Effector memory CD4-positive, alpha-beta T cell (primary cell): ENCODE data around the gene NCAM2.

Source experiments
- DNase-seq, 3 donors: peaks; one replicate each; pipeline ENCODE4 v3.0.0-alpha.2; 2020
- H3K27ac ChIP-seq: 2 replicates; pipeline ENCODE4 v1.7.0; 2013; ENCODE audit warnings: mild to moderate bottlenecking, low read length, moderate library complexity; ENCODE audit not compliant: insufficient read depth, poor library complexity, severe bottlenecking
- H3K27me3 ChIP-seq: replicated peaks from 2 replicates; pipeline ENCODE4 v1.7.0; 2013; ENCODE audit warnings: mild to moderate bottlenecking, low read length; ENCODE audit not compliant: insufficient read depth, control insufficient read depth, poor library complexity, severe bottlenecking
- H3K36me3 ChIP-seq: 2 replicates; pipeline ENCODE4 v1.7.0; 2013; ENCODE audit warnings: mild to moderate bottlenecking, low read length, moderate library complexity; ENCODE audit not compliant: control insufficient read depth, insufficient read depth
- H3K4me1 ChIP-seq: 2 replicates; pipeline ENCODE4 v1.7.0; 2013; ENCODE audit warnings: low read length, mild to moderate bottlenecking; ENCODE audit not compliant: control insufficient read depth, insufficient read depth, poor library complexity, severe bottlenecking
- H3K4me3 ChIP-seq: 2 replicates; pipeline ENCODE4 v1.7.0; 2013; ENCODE audit warnings: low read length, low read depth, mild to moderate bottlenecking; ENCODE audit not compliant: insufficient read depth, poor library complexity, severe bottlenecking
- H3K9me3 ChIP-seq: 2 replicates; pipeline ENCODE4 v1.7.0; 2013; ENCODE audit warnings: mild to moderate bottlenecking, low read length, moderate library complexity; ENCODE audit not compliant: control insufficient read depth

NCAM2 gene

GRCh38 chr21:20998886-20999285, 677 bp downstream of the NCAM2 start:
- peaks cover 2% of the 10 kb centered on the region for H3K4me1 ChIP-seq
- no peak overlapping the region for H3K27ac ChIP-seq
- H3K36me3 ChIP-seq = no peaks in the 10 kb centered on the region
- DNase-seq = no peak
- peak overlapping the region; percentile 50 for H3K4me3 ChIP-seq
- H3K9me3 ChIP-seq = no peaks in the 10 kb centered on the region
- peaks cover 8% of the 10 kb centered on the region for H3K27me3 ChIP-seq

GRCh38 chr21:20999659-21000058, 1.4 kb downstream of the NCAM2 start:
- no peak overlapping the region for H3K27ac ChIP-seq
- DNase-seq = peak in 1 of 3 donors; percentile 9
- H3K4me3 ChIP-seq = no peak overlapping the region
- H3K36me3 ChIP-seq = no peaks in the 10 kb centered on the region
- no peaks in the 10 kb centered on the region for H3K9me3 ChIP-seq
- H3K27me3 ChIP-seq = peaks cover 8% of the 10 kb centered on the region
- H3K4me1 ChIP-seq = peaks cover 2% of the 10 kb centered on the region

- Histone ChIP-seq H3K4me3 (no peak overlapping the region), H3K9me3 (no peaks in the 10 kb centered on the region), H3K27ac (no peak overlapping the region), H3K4me1 (peaks cover 2% of the 10 kb centered on the region), H3K36me3 (no peaks in the 10 kb centered on the region), H3K27me3 (peaks cover 8% of the 10 kb centered on the region)
- no peak for DNase-seq
Observed at GRCh38 chr21:21000591-21001175, 2.5 kb downstream of the NCAM2 start.

- Histone ChIP-seq H3K27me3 (peaks cover 8% of the 10 kb centered on the region), H3K4me3 (no peak overlapping the region), H3K9me3 (no peaks in the 10 kb centered on the region), H3K4me1 (peaks cover 2% of the 10 kb centered on the region), H3K27ac (no peak overlapping the region), H3K36me3 (no peaks in the 10 kb centered on the region)
- DNase-seq = no peak
Observed at GRCh38 chr21:21001591-21002100, 3.4 kb downstream of the NCAM2 start.

- H3K9me3 ChIP-seq = no peaks in the 10 kb centered on the region
- no peak overlapping the region for H3K4me3 ChIP-seq
- no peak for DNase-seq
- peaks cover 8% of the 10 kb centered on the region for H3K27me3 ChIP-seq
- no peaks in the 10 kb centered on the region for H3K36me3 ChIP-seq
- H3K27ac ChIP-seq = no peak overlapping the region
- peaks cover 2% of the 10 kb centered on the region for H3K4me1 ChIP-seq
Observed at GRCh38 chr21:21002153-21002552, 3.9 kb downstream of the NCAM2 start.

- H3K27ac ChIP-seq = no peak overlapping the region
- H3K27me3 ChIP-seq = no peaks in the 10 kb centered on the region
- no peaks in the 10 kb centered on the region for H3K9me3 ChIP-seq
- H3K36me3 ChIP-seq = no peaks in the 10 kb centered on the region
- no peak for DNase-seq
- H3K4me1 ChIP-seq = peaks cover 2% of the 10 kb centered on the region
- no peak overlapping the region for H3K4me3 ChIP-seq
Observed at GRCh38 chr21:21003701-21004100, 5.5 kb downstream of the NCAM2 start.

- no peaks in the 10 kb centered on the region for H3K9me3 ChIP-seq
- no peaks in the 10 kb centered on the region for H3K36me3 ChIP-seq
- no peaks in the 10 kb centered on the region for H3K4me1 ChIP-seq
- no peak overlapping the region for H3K27ac ChIP-seq
- DNase-seq = no peak
- H3K4me3 ChIP-seq = no peak overlapping the region
- H3K27me3 ChIP-seq = no peaks in the 10 kb centered on the region
Observed at GRCh38 chr21:21007606-21008005, 9.4 kb downstream of the NCAM2 start.

- Histone ChIP-seq H3K36me3 (no peaks in the 10 kb centered on the region), H3K27ac (no peak overlapping the region), H3K9me3 (no peaks in the 10 kb centered on the region), H3K4me3 (no peak overlapping the region), H3K4me1 (no peaks in the 10 kb centered on the region), H3K27me3 (no peaks in the 10 kb centered on the region)
- DNase-seq = no peak
Observed at GRCh38 chr21:21010228-21010627, 12.0 kb downstream of the NCAM2 start.

- DNase-seq = no peak
- H3K27ac ChIP-seq = no peak overlapping the region
- H3K36me3 ChIP-seq = no peaks in the 10 kb centered on the region
- no peaks in the 10 kb centered on the region for H3K9me3 ChIP-seq
- H3K4me3 ChIP-seq = no peak overlapping the region
- no peaks in the 10 kb centered on the region for H3K27me3 ChIP-seq
- H3K4me1 ChIP-seq = no peaks in the 10 kb centered on the region
Observed at GRCh38 chr21:21010698-21011097, 12.5 kb downstream of the NCAM2 start.

- Histone ChIP-seq H3K4me1 (no peaks in the 10 kb centered on the region), H3K27ac (no peak overlapping the region), H3K9me3 (no peaks in the 10 kb centered on the region), H3K4me3 (no peak overlapping the region), H3K36me3 (no peaks in the 10 kb centered on the region), H3K27me3 (no peaks in the 10 kb centered on the region)
- no peak for DNase-seq
Observed at GRCh38 chr21:21018821-21019220, 20.6 kb downstream of the NCAM2 start.
